Measurements from ENCODE around the gene GRPR.
"Not testable (repeated sequence)": the region's sequence is repeated elsewhere in the genome, so short reads cannot be mapped to it uniquely, and the experiment has no call there.

The GRPR gene

GRCh38 chrX:16177260-16177659 is 53.9 kb downstream of the GRPR start:
- DNase-seq (ENCODE audit: low read depth, low spot score), result no peak

GRCh38 chrX:16183843-16184242 is 60.5 kb downstream of the GRPR start:
- DNase-seq (ENCODE audit: low read depth, low spot score), result not testable (repeated sequence)

- peak; percentile 3 for DNase-seq (ENCODE audit: low read depth, low spot score)
These were observed 62.4 kb downstream of the GRPR start for GRCh38 chrX:16185725-16186136.

- DNase-seq (ENCODE audit: low read depth, low spot score), result no peak
These were observed 63.1 kb downstream of the GRPR start for GRCh38 chrX:16186380-16187007.

GRCh38 chrX:16187024-16187760 is 63.8 kb downstream of the GRPR start:
- DNase-seq (ENCODE audit: low read depth, low spot score), result no peak

- DNase-seq (ENCODE audit: low read depth, low spot score), result no peak
These were observed 65.3 kb downstream of the GRPR start for GRCh38 chrX:16188687-16189086.

- DNase-seq (ENCODE audit: low read depth, low spot score), result no peak
These were observed 68.2 kb downstream of the GRPR start for GRCh38 chrX:16191605-16192004.

- no peak for DNase-seq (ENCODE audit: low read depth, low spot score)
These were observed 73.5 kb downstream of the GRPR start for GRCh38 chrX:16196829-16197228.

GRCh38 chrX:16199343-16199742 is 76.0 kb downstream of the GRPR start:
- no peak for DNase-seq (ENCODE audit: low read depth, low spot score)

GRCh38 chrX:16202943-16203342 is 79.6 kb downstream of the GRPR start:
- DNase-seq (ENCODE audit: low read depth, low spot score), result no peak

Measured in smooth muscle cell of the brain vasculature (primary cell).